OCI-LY7 (cell line): Measurements from ENCODE around the gene TMPRSS3.

Experiments used
- CTCF ChIP-seq: fragments of 200-600 bp; sonication (generic); conservative IDR thresholded peaks from 2 replicates; pipeline ENCODE4 v1.5.1; 2014; ENCODE audit warnings: mild to moderate bottlenecking, antibody characterized with exemption, low read length, moderate library complexity, mixed read lengths
- EZH2phosphoT487 ChIP-seq: fragments of 200-600 bp; sonication (generic); IDR thresholded peaks from 2 replicates; pipeline ENCODE4 v1.6.1; 2018; ENCODE audit warnings: low read depth, borderline replicate concordance, mild to moderate bottlenecking, mixed run types, antibody characterized with exemption, low read length, moderate library complexity, mixed read lengths

- TF ChIP-seq CTCF: no peak
- TF ChIP-seq EZH2phosphoT487: no peak
Measured at GRCh38 chr21:42429021-42429420, 33.2 kb upstream of the TMPRSS3 start.
